Measurements from ENCODE around the gene PRICKLE4.

PRICKLE4 gene

DNA sequence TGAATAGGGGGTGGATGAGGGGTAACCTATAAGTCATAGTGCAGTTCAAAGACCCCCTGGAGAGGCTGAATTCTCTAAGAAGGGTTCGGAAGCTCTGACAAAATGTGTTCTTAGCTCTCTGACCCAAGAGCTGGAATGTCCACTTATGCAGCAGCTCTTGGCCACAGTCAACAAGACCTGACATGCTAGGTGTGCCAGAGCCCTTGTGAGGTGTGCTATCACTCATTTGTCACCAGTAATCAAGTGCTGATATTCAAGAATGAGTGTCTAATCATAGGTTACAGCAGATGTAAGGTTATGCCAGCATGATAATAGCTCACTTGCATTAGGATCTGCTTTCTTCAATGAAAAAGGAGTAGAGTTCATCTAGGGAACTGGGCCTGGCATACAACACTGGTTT, 35.0 kb downstream of the PRICKLE4 start:
- no peaks in the 10 kb centered on the region for H3K9me3 ChIP-seq (ENCODE audit: control insufficient read depth, low read depth, low read length)
- no peak overlapping the region for H3K9ac ChIP-seq (ENCODE audit: low read length)
- H3K27me3 ChIP-seq (ENCODE audit: control insufficient read depth, insufficient read depth, low read length) = no peaks in the 10 kb centered on the region
- H3K4me3 ChIP-seq (ENCODE audit: low read length) = no peak overlapping the region
- no peak overlapping the region for H3K27ac ChIP-seq (ENCODE audit: low read length)
- no peaks in the 10 kb centered on the region for H3K4me1 ChIP-seq (ENCODE audit: control insufficient read depth, low read depth, low read length)
- H3K36me3 ChIP-seq (ENCODE audit: control insufficient read depth, low read depth, low read length) = no peaks in the 10 kb centered on the region

- Histone ChIP-seq H3K4me3 (ENCODE audit: low read length) (no peak overlapping the region), H3K9ac (ENCODE audit: low read length) (no peak overlapping the region), H3K27ac (ENCODE audit: low read length) (no peak overlapping the region), H3K9me3 (ENCODE audit: control insufficient read depth, low read depth, low read length) (no peaks in the 10 kb centered on the region), H3K27me3 (ENCODE audit: control insufficient read depth, insufficient read depth, low read length) (no peaks in the 10 kb centered on the region), H3K4me1 (ENCODE audit: control insufficient read depth, low read depth, low read length) (no peaks in the 10 kb centered on the region), H3K36me3 (ENCODE audit: control insufficient read depth, low read depth, low read length) (no peaks in the 10 kb centered on the region)
These were observed 37.9 kb downstream of the PRICKLE4 start for GRCh38 chr6:41818271-41819054.

DNA sequence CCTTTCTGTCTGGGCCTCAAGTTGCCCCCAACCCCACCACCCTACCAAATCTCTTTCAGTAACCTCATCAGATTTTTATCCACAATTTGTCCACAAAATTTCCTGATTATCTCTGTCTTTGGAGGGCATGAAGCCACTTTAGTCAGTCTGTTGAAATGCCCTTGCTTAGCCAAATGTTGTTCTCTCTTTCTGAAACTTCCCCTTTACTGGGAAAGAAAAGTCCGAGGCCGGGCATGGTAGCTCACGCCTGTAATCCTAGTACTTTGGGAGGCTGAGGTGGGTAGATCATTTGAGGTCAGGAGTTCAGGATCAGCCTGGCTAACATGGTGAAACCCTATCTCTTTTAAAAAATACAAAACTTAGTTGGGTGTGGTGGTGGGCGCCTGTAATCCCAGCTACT, 40.7 kb downstream of the PRICKLE4 start:
- Histone ChIP-seq H3K27me3 (ENCODE audit: control insufficient read depth, insufficient read depth, low read length) (no peaks in the 10 kb centered on the region), H3K9ac (ENCODE audit: low read length) (no peak overlapping the region), H3K4me3 (ENCODE audit: low read length) (no peak overlapping the region), H3K27ac (ENCODE audit: low read length) (no peak overlapping the region), H3K4me1 (ENCODE audit: control insufficient read depth, low read depth, low read length) (no peaks in the 10 kb centered on the region), H3K36me3 (ENCODE audit: control insufficient read depth, low read depth, low read length) (no peaks in the 10 kb centered on the region), H3K9me3 (ENCODE audit: control insufficient read depth, low read depth, low read length) (no peaks in the 10 kb centered on the region)

DNA sequence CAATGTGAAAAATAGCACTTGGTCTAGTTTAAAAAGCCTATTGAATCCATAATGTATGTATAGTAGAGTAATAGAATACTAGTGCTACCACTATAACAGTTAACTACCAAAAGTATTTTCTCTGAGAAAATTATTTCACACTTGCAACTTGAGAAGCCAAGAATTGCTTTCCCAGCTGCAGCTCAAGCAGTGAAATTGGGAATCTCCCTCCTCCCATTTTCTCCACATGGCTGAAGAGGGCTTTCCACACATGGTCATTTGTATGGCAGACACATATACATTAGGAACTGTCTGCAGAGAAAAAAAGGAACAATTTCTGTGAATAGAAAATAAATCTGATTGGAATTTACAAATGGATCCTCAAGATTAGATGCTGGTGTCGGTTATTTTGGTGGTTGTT, 41.4 kb downstream of the PRICKLE4 start:
- no peak overlapping the region for H3K4me3 ChIP-seq (ENCODE audit: low read length)
- no peaks in the 10 kb centered on the region for H3K36me3 ChIP-seq (ENCODE audit: control insufficient read depth, low read depth, low read length)
- no peaks in the 10 kb centered on the region for H3K4me1 ChIP-seq (ENCODE audit: control insufficient read depth, low read depth, low read length)
- no peak overlapping the region for H3K9ac ChIP-seq (ENCODE audit: low read length)
- H3K9me3 ChIP-seq (ENCODE audit: control insufficient read depth, low read depth, low read length) = no peaks in the 10 kb centered on the region
- no peaks in the 10 kb centered on the region for H3K27me3 ChIP-seq (ENCODE audit: control insufficient read depth, insufficient read depth, low read length)
- H3K27ac ChIP-seq (ENCODE audit: low read length) = no peak overlapping the region

- H3K4me1 ChIP-seq (ENCODE audit: control insufficient read depth, low read depth, low read length) = no peaks in the 10 kb centered on the region
- H3K27ac ChIP-seq (ENCODE audit: low read length) = no peak overlapping the region
- H3K27me3 ChIP-seq (ENCODE audit: control insufficient read depth, insufficient read depth, low read length) = no peaks in the 10 kb centered on the region
- no peak overlapping the region for H3K4me3 ChIP-seq (ENCODE audit: low read length)
- no peaks in the 10 kb centered on the region for H3K9me3 ChIP-seq (ENCODE audit: control insufficient read depth, low read depth, low read length)
- no peak overlapping the region for H3K9ac ChIP-seq (ENCODE audit: low read length)
- no peaks in the 10 kb centered on the region for H3K36me3 ChIP-seq (ENCODE audit: control insufficient read depth, low read depth, low read length)
These were observed 42.6 kb downstream of the PRICKLE4 start for GRCh38 chr6:41823178-41823577.

DNA sequence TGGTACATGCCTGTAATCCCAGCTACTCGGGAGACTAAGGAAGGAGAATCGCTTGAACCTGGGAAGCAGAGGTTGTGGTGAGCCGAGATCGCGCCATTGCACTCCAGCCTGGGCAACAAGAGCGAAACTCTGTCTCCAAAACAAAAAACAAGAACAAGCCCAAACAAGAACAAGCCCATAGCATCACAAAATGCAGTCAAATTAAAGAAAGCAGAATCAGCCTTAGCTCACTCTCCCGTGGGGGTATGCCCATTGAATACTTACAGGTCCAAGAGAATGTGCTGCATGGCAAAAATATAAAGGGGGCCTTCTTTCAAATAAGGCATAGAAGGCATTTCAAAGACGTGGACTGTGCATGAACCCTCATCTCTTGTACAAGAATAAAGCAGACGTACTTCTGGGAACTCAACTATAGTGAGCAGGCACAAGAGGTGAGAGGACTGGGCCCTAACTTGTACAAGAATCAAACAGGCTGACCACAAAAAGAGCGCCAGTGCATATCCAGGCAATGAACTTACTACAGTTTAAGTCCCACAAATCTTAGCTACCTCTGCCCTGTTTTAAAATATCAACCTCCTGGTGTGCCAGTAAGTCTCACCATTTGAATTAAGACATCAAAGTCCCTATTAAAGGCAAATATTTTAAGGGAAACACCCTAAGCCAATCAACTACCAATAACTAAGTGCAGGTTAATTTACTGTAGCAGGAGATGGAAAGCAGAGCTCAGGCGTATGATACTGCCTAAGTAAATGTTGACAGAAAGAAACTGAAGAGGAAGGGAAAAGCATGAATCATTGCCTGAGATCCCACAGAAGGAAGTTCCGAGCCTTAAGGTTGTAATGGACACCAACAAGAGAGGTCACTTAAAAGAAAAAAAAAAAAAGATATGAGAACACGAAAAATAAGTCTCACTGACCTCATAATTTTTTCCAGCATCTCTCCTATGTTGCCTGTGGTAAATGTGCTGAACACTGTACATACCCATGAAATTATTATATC, 44.3 kb downstream of the PRICKLE4 start:
- H3K36me3 ChIP-seq (ENCODE audit: control insufficient read depth, low read depth, low read length) = no peaks in the 10 kb centered on the region
- no peaks in the 10 kb centered on the region for H3K27me3 ChIP-seq (ENCODE audit: control insufficient read depth, insufficient read depth, low read length)
- no peak overlapping the region for H3K27ac ChIP-seq (ENCODE audit: low read length)
- H3K4me1 ChIP-seq (ENCODE audit: control insufficient read depth, low read depth, low read length) = no peaks in the 10 kb centered on the region
- H3K4me3 ChIP-seq (ENCODE audit: low read length) = no peak overlapping the region
- H3K9me3 ChIP-seq (ENCODE audit: control insufficient read depth, low read depth, low read length) = no peaks in the 10 kb centered on the region
- H3K9ac ChIP-seq (ENCODE audit: low read length) = no peak overlapping the region

GRCh38 chr6:41826343-41827022, 45.9 kb downstream of the PRICKLE4 start:
- H3K4me3 ChIP-seq (ENCODE audit: low read length) = no peak overlapping the region
- no peak overlapping the region for H3K27ac ChIP-seq (ENCODE audit: low read length)
- H3K9me3 ChIP-seq (ENCODE audit: control insufficient read depth, low read depth, low read length) = no peaks in the 10 kb centered on the region
- H3K4me1 ChIP-seq (ENCODE audit: control insufficient read depth, low read depth, low read length) = no peaks in the 10 kb centered on the region
- H3K27me3 ChIP-seq (ENCODE audit: control insufficient read depth, insufficient read depth, low read length) = no peaks in the 10 kb centered on the region
- H3K9ac ChIP-seq (ENCODE audit: low read length) = no peak overlapping the region
- H3K36me3 ChIP-seq (ENCODE audit: control insufficient read depth, low read depth, low read length) = no peaks in the 10 kb centered on the region

DNA sequence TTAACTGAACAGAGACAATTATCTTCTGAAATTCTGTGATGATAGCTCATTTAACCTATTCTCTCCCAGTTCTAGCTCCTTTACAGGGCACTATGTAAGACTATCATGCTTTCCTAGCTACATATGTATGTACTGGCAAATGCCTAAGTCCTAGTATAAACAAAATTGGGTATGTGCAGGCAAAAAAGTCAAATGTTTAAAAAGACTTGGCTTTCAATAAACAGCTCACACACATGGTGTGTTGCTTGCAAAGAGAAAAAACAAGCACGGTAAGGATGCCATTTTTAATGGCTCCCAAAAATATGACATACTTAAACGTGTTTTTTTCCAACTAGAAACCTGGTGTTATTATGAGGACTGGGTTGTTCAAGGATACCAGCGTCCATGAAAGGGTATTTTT, 51.7 kb downstream of the PRICKLE4 start:
- H3K36me3 ChIP-seq (ENCODE audit: control insufficient read depth, low read depth, low read length) = no peaks in the 10 kb centered on the region
- H3K9me3 ChIP-seq (ENCODE audit: control insufficient read depth, low read depth, low read length) = no peaks in the 10 kb centered on the region
- no peak overlapping the region for H3K27ac ChIP-seq (ENCODE audit: low read length)
- H3K4me1 ChIP-seq (ENCODE audit: control insufficient read depth, low read depth, low read length) = no peaks in the 10 kb centered on the region
- H3K27me3 ChIP-seq (ENCODE audit: control insufficient read depth, insufficient read depth, low read length) = no peaks in the 10 kb centered on the region
- no peak overlapping the region for H3K9ac ChIP-seq (ENCODE audit: low read length)
- H3K4me3 ChIP-seq (ENCODE audit: low read length) = no peak overlapping the region

GRCh38 chr6:41836022-41836659, 55.6 kb downstream of the PRICKLE4 start:
- Histone ChIP-seq H3K36me3 (ENCODE audit: control insufficient read depth, low read depth, low read length) (no peaks in the 10 kb centered on the region), H3K9ac (ENCODE audit: low read length) (no peak overlapping the region), H3K9me3 (ENCODE audit: control insufficient read depth, low read depth, low read length) (no peaks in the 10 kb centered on the region), H3K4me3 (ENCODE audit: low read length) (no peak overlapping the region), H3K4me1 (ENCODE audit: control insufficient read depth, low read depth, low read length) (no peaks in the 10 kb centered on the region), H3K27me3 (ENCODE audit: control insufficient read depth, insufficient read depth, low read length) (no peaks in the 10 kb centered on the region), H3K27ac (ENCODE audit: low read length) (no peak overlapping the region)

GRCh38 chr6:41836660-41837052, 56.1 kb downstream of the PRICKLE4 start:
- Histone ChIP-seq H3K27ac (ENCODE audit: low read length) (no peak overlapping the region), H3K27me3 (ENCODE audit: control insufficient read depth, insufficient read depth, low read length) (no peaks in the 10 kb centered on the region), H3K4me1 (ENCODE audit: control insufficient read depth, low read depth, low read length) (no peaks in the 10 kb centered on the region), H3K9me3 (ENCODE audit: control insufficient read depth, low read depth, low read length) (no peaks in the 10 kb centered on the region), H3K9ac (ENCODE audit: low read length) (no peak overlapping the region), H3K4me3 (ENCODE audit: low read length) (no peak overlapping the region), H3K36me3 (ENCODE audit: control insufficient read depth, low read depth, low read length) (no peaks in the 10 kb centered on the region)
